ENCODE measurements around the gene DSTN. TPM values are rescaled to one million over a fixed set of nuclear protein-coding genes. Genes with fewer than 3 reads are reported as not detected.

Gene DSTN
- total RNA-seq, 1 experiment from 2014 or later = 412 TPM

DNA sequence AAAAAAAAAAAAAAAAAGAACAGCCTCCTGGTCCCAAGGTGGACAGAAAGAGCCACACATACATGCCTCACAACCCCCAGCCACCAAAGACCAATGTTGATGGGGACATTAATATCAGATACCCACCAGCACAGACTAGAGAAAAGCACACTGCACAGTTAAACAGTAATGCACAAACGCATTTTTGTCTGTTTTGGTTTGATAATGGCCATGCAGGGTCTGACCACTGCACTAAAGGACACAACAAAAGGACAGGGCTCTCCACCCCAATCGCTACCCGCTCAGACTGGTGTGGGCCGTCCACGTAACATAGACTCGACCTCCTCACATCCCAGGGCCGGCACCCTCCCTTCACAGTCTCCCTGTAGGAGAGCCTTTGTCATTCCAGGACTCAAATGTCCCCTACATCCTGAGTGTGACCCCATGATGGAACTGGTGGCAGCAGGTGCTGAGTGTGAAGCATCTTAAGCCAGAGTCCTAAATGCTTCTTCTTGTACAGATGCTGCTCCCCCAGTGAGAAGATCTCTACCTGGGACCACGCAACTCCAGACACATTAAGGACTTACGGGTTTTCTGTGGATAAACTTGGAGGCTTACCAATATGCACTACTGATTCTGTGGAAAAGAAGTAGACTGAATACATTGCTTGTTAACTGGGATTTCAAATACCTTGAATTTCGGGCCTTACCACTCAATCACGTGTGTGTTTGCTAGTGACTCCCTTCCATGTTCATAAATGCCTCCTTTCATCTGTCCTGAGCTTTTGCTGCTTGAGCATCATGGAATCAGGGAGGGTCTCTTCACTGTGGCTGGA lies 84.2 kb downstream of the DSTN start:
- Histone ChIP-seq H3K36me3 (ENCODE audit: control insufficient read depth, insufficient read depth, low read length) (0 out of 2 replicates have a peak, but pooled peaks cover 4% of the 10 kb centered on the region), H3K9me3 (ENCODE audit: control insufficient read depth, insufficient read depth, low read depth, low read length) (no peaks in the 10 kb centered on the region), H3K27ac (ENCODE audit: low read length) (no peak overlapping the region), H3K4me1 (ENCODE audit: control insufficient read depth, insufficient read depth, low read length) (peaks cover 29% of the 10 kb centered on the region), H3K4me3 (ENCODE audit: low read depth in 2 of 2, low read length in 2 of 2) (no peak overlapping the region), H3K27me3 (ENCODE audit: control insufficient read depth, insufficient read depth, low read length) (no peaks in the 10 kb centered on the region)
- in situ Hi-C loops (cut with HindIII; ENCODE audit: low pct_unique_long_range_greater_than_20kb, low sequenced_read_pairs) = no loop called here
- intact Hi-C loops (cut with micrococcal nuclease; ENCODE audit: unreplicated experiment) = no loop called here
- DNase-seq (ENCODE audit: low read depth, low spot score) (no peak), ATAC-seq (no peak)
- TF ChIP-seq, protein P1, sequence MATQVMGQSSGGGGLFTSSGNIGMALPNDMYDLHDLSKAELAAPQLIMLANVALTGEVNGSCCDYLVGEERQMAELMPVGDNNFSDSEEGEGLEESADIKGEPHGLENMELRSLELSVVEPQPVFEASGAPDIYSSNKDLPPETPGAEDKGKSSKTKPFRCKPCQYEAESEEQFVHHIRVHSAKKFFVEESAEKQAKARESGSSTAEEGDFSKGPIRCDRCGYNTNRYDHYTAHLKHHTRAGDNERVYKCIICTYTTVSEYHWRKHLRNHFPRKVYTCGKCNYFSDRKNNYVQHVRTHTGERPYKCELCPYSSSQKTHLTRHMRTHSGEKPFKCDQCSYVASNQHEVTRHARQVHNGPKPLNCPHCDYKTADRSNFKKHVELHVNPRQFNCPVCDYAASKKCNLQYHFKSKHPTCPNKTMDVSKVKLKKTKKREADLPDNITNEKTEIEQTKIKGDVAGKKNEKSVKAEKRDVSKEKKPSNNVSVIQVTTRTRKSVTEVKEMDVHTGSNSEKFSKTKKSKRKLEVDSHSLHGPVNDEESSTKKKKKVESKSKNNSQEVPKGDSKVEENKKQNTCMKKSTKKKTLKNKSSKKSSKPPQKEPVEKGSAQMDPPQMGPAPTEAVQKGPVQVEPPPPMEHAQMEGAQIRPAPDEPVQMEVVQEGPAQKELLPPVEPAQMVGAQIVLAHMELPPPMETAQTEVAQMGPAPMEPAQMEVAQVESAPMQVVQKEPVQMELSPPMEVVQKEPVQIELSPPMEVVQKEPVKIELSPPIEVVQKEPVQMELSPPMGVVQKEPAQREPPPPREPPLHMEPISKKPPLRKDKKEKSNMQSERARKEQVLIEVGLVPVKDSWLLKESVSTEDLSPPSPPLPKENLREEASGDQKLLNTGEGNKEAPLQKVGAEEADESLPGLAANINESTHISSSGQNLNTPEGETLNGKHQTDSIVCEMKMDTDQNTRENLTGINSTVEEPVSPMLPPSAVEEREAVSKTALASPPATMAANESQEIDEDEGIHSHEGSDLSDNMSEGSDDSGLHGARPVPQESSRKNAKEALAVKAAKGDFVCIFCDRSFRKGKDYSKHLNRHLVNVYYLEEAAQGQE (IDR thresholded peaks at IDR 0.05; ENCODE audit: insufficient read depth in 1 of 2, low read depth in 2 of 2, low read length in 1 of 2) = no peak
- no peak for TF ChIP-seq SIN3A (IDR thresholded peaks at IDR 0.05; ENCODE audit: borderline replicate concordance, insufficient read depth, low read depth, low read length)
- TF ChIP-seq CTCF (IDR thresholded peaks at IDR 0.05) = no peak
- TF ChIP-seq TCF7L2 (IDR thresholded peaks at IDR 0.05; ENCODE audit: low read depth, low read length) = no peak
- no peak for TF ChIP-seq POLR2AphosphoS5 (IDR thresholded peaks at IDR 0.05; ENCODE audit: low read depth, low read length)
- ChIA-PET POLR2A (no interaction called here), CTCF (no interaction called here)
- no TSS peak for BruUV-seq (replicated peaks)

GRCh38 chr20:17654649-17655285 lies 84.9 kb downstream of the DSTN start:
- CTCF ChIA-PET = no interaction called here

More at GRCh38 chr20:17654649-17655285, 84.9 kb downstream of the DSTN start:
- in situ Hi-C loops (cut with HindIII; ENCODE audit: low pct_unique_long_range_greater_than_20kb, low sequenced_read_pairs) (no loop called here), intact Hi-C loops (cut with micrococcal nuclease; ENCODE audit: unreplicated experiment) (no loop called here)
- H3K36me3 ChIP-seq (ENCODE audit: control insufficient read depth, insufficient read depth, low read length) = 0 out of 2 replicates have a peak, but pooled peaks cover 4% of the 10 kb centered on the region
- no peak overlapping the region for H3K27ac ChIP-seq (ENCODE audit: low read length)
- H3K9me3 ChIP-seq (ENCODE audit: control insufficient read depth, insufficient read depth, low read depth, low read length) = no peaks in the 10 kb centered on the region
- POLR2A ChIA-PET = no interaction called here
- TF ChIP-seq SIN3A (IDR thresholded peaks at IDR 0.05; ENCODE audit: borderline replicate concordance, insufficient read depth, low read depth, low read length) (no peak), CTCF (IDR thresholded peaks at IDR 0.05) (peak; percentile 85), POLR2AphosphoS5 (IDR thresholded peaks at IDR 0.05; ENCODE audit: low read depth, low read length) (no peak), TCF7L2 (IDR thresholded peaks at IDR 0.05; ENCODE audit: low read depth, low read length) (no peak)
- TF ChIP-seq, protein P1 (IDR thresholded peaks at IDR 0.05; ENCODE audit: insufficient read depth in 1 of 2, low read depth in 2 of 2, low read length in 1 of 2) = no peak
- BruUV-seq (replicated peaks) = no TSS peak
- ATAC-seq (no peak), DNase-seq (ENCODE audit: low read depth, low spot score) (no peak)
- no peaks in the 10 kb centered on the region for H3K27me3 ChIP-seq (ENCODE audit: control insufficient read depth, insufficient read depth, low read length)
- no peak overlapping the region for H3K4me3 ChIP-seq (ENCODE audit: low read depth in 2 of 2, low read length in 2 of 2)
- peaks cover 27% of the 10 kb centered on the region for H3K4me1 ChIP-seq (ENCODE audit: control insufficient read depth, insufficient read depth, low read length)

Data from Panc1 (cell line).